T-helper 2 cell (primary cell): ENCODE results near the gene IFT122.
A peak's percentile ranks its signal among the peaks of the same experiment; 100 is the strongest.
"Not testable (repeated sequence)": the region's sequence is repeated elsewhere in the genome, so short reads cannot be mapped to it uniquely, and the experiment has no call there.

Source experiments
- DNase-seq, 5 experiments: peaks; one replicate each; pipeline versions ENCODE4 v3.0.0 to v3.0.0-alpha.2; 2012 to 2022

The IFT122 gene

DNA sequence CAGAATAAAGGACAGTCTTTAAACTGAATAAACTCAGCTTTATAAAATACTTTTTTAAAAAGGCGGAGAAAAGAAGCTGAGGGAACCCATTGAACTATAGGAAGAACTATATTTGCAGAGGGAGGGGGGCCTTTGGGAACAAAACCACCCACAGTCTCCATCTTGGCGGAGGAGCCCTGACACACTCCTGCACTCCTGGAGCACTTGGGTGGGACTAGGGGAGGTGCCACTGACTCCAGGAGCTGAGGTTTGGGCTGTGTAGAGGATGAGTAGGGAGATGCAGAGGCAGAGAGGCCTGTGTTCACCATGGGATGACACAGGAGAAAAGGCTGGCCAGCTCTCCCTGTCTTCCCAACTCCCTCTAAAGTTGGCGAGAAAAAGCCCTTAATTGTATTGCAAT, 35.8 kb downstream of the IFT122 start:
- DNase-seq = no peak

DNA sequence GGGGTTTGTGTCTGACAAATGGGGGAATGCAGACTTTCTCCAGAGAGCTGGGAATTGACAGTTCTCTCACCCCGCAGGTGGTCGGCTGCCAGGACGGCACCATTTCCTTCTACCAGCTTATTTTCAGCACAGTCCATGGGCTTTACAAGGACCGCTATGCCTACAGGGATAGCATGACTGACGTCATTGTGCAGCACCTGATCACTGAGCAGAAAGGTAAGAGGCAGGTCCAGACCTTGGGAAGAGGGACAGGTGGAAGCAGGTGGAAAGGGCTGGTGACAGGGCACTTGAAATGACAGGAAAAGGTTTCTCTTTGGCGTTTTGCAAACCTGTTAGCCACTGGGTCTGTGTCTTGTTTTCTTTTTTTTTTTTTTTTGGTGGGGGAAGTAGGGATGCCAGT, 36.6 kb downstream of the IFT122 start:
- no peak for DNase-seq

DNA sequence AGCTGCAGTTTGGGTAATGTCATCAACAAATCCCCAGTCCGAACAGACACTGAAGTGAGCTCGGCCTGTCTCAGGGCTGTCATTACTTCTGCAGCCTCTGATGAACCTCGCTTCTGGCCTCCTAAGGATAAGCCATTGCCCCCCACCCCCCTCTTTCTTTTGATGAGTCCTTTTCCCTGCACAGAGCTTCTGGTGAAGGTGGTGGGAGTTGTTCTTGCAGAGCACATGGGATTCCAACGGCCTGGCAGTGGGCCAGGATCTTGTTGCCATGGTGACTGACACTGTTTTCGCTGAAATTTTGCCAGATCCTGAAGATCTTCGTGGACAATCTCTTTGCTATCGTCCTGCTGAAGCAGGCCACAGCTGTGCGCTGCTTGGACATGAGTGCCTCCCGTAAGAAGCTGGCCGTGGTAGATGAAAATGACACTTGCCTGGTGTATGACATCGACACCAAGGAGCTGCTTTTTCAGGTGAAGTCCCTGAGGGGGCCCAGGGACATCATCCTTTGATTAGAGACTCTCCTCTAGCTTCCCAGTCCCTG, 41.3 kb downstream of the IFT122 start:
- DNase-seq = not testable (repeated sequence)

DNA sequence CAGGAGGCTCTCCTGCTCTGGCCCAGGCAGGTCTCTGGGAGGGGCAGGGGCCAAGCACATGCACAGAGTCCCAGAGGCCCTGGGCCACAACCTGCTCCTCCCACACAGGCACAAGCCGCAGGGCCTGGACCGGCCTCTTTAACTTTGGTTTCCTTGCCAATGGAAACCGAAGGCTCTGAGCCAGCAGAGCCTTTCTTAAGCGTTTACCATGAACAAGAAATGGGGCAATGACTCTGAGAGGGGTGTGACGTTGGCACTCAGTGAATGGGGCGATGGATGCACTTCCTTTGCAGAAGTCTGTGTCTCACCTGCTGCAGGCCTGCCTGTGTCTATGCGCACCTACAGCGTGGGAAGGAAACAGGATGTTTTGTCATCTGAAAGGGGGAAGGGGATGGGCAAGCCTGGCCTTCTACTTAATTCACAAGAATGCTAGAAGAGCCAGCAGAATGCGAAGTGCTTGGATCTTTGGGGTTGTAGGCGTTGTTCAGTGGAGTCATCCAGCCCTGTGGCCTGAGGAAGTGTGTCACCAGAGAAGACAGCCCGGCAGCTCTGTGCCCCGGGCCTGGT, 41.8 kb downstream of the IFT122 start:
- DNase-seq = peak in 4 of 5 experiments; percentile 1 to 65 (median 36)

DNA sequence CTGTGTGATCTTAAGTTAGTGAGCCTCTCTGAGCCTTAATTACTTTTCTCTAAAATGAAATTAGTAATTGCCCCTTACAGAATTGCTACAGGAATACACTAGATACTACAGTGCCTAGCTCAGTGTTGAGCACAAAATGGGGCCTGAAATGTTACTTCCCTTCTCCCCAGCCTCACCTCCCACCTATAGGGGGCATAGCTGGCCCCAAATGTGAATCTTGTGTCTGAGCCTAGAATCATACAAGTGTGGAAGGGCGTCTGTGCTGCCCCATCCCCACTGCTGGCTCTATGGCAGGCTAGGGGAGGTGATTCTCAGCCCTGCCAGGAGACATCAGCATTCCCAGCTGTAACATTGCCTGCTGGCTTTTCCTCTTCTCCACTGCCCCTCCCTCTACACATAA, 42.7 kb downstream of the IFT122 start:
- no peak for DNase-seq

DNA sequence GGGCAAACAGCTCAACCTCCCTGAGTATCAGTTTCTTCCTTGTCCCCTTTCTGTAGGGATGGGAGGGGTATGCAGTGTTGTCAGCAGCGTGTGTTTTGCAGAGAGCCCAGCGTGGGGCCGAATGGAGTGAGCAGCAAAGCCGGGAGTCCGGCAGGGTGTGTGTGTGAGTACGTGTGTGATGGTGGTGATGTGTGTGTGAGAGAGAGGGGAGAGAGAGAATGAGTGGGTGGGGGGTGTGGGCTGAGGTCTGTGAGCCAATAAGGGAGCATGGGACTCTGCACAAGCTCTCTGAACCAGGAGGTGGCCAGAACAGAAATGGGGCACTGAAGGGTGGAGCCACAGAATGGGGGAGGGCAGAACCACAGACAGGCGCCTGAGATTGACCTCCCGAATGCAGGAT, 43.8 kb downstream of the IFT122 start:
- DNase-seq = no peak

DNA sequence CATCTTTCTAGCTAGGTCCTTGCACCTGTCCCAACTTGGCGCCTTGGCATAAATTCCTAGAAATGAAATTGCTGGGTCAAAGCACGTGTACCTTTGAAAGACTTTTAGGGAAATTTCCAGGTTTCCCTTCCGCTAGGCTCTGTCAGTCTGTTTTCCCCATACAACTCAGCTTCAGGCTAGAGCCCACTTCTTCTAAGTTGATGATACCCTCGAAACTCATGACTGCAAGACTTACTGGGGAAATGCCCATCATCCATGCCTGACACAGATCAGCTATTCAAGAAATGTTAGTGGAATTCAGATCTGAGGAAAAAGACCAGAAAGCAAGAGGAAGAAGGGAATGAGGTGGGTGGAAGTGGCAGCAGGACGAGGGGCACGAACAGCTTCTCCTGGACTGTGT, 45.1 kb downstream of the IFT122 start:
- DNase-seq = not testable (repeated sequence)

DNA sequence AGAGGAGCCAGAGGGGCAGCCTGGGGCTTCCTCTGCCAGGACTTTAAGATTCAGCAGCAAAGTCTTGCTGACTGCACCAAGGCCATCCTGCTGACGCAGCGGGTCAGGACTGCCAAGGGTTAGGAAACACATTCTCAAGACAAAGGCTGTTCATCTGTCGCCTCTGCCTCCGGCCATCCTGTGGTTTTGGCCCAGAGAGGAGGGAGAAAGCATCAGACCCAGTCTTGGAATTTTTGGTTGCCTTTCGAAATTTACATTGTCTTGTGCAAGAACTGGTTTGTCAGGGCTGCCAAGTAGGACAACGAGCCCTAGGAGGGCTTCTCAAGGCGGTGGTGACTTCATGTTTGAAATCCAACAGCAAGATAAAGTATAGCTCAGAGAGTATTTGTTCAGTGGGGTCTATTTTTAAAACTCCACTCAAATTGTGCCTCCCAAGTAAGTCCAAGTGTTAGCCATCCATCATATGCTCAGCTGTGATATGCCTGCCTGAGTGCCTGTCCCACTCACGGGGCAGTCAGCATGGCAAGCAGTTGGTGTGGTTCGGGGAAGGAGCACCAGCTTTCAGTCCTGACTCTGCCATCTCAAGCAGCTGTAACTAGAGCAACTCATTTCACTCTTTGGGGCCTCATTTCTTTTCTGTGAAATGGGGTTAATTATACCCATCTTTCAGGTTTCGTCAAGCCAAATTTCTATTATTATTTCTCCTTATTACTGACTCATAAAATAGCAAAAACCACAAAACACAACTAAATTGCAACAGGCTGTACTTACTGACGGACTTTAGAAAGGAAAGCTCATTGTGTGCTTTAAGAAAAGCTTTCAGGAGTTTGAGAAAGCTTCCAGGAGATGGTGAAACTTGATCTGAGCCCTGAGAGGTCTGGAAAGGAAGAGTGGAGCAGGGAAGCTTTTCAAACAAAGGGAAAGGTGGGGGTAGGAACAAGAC, 46.0 kb downstream of the IFT122 start:
- DNase-seq = no peak

DNA sequence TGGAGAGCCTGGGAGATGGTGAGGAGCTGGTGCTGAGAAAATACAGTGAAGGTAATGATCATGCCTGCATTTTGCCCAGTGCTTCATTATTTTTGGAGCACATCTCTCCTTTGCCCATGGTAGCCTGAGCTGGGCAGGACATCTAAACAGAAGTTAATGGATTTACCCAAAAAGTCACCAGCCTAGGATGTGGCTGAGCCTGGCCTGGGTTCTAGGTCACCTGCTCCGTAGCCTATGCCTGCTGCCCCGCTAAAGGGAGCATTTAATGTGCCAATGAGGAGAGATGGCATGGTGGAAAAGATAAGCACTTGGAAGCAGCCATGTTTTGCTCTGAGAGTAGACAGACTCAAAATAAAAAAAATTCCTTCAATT, 46.6 kb downstream of the IFT122 start:
- no peak for DNase-seq

DNA sequence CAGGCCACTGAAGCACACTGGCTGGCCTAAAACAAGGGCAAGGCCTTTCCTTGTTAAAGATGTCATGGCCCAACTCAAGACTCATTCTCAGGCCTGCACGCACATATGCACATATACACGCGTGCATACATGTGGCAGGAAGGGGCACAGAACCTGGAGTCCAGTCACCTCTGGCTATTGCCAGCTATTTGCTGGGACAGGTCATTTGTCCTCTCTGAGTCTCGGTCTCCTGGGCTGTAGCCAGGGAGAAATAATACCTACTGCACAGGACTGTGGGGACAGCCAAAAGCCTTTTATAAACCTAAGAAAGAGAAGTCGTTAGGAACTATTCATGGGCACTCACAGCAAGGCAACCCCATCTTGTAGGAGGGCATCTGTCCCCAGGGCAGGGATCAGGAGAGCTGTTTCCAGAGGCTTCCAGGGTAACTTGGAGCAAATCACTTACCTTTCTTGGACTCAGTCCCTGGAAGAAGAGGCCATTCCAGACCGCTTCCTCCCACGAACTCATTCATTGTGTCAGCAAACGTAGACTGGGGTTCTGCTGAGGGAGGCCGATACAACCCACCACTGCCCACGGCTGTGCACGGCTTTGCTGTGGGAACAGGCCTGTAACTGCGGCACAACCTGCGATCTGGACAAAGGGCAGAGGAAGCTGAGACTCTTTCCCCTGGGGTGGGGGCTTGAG, 47.3 kb downstream of the IFT122 start:
- no peak for DNase-seq

DNA sequence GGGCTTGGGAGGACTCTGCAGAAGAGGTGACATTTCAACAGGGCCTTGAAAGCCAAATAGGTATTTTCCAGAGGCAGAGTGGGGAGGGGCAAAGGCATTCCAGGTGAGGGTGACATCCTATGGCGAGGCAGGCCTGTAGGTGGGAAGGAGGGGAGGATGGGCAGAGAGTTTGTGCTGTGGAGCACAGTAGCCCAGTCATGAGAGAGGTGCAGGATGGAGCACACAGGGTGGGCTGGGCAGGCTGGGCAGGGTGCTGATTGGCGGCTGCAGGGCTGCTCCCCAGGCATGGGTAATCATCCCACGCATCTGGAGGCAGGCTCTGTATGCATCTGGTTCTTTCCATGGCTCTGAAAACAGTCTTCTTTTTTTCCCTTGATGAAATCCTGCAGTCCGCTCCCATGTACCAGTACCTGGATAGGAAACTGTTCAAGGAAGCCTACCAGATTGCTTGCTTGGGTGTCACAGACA, 47.9 kb downstream of the IFT122 start:
- not testable (repeated sequence) for DNase-seq

DNA sequence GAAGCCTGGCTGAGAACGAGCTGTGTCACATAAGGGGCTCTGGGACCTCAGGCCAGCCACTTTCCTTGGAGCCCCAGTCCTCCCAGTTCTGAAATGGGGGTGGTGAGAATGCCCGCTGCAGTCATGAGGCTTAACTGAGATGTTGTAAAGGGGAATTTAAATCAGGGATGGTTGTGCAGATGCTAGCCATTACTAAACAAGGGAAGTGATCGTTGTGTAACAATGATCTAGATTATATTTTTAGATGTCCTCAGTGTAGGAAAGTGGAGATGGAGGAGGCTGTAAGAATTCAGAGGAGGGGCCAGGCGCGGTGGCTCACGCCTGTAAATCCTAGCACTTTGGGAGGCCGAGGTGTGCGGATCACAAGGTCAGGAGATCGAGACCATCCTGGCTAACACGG, 49.2 kb downstream of the IFT122 start:
- DNase-seq = not testable (repeated sequence)

DNA sequence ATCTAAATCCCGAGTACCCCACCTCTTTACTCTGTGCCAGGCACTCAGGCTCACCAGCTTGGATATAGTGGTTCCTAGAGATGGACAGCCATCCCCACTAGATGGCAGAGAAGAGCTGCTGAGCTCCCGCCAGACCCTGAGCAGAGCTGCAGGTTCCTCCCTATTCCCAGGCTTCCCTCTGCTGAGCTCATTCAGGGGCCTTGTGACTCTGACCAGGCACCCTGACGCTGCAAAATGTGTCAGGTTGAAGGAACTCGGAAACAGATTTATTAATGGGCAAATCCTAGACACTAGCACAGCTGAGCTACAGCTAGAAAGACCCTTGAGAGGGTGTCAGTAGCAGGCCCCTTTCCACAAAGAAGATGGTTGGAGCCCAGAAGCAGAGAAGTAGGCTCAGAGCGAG, 50.2 kb downstream of the IFT122 start:
- peak in 4 of 5 experiments; percentile 10 to 62 (median 22) for DNase-seq

DNA sequence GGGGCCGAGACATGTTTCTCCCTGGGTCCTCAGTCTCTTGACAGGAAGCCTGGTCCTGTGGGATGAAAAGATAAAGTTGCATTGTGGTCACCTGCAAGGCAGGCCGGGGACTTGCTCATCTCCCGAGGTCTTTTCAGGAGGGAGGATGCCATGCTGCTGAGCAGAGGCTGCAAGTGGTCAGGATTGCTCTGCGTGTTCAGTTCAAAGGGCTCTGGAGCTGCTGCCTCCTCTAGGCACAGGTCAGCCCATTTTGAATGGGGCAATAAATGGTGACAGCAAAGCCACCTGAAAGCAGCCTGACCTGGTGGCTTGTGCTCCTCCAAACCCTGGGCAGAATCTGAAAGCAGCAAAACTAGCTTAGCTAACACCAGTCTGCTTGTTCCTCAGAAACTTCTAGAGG, 51.1 kb downstream of the IFT122 start:
- not testable (repeated sequence) for DNase-seq

DNA sequence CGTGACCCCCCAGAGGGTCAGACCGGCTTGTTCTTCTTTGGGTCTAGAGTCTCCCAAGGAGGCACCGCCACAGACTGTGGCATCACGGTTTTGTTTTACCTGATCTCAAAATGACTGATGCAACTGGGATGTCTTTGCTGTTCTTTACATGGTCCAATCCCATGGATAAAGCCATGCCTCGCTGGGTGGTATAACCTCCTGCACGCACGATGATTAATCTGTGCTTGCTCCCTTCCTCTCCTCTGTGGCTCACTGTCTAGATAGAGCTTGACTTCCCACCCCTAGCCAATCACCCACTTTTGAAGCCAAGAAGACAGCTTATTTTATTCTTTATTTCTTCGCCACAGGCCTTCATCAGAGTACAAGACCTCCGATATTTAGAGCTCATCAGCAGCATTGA, 51.8 kb downstream of the IFT122 start:
- no peak for DNase-seq

DNA sequence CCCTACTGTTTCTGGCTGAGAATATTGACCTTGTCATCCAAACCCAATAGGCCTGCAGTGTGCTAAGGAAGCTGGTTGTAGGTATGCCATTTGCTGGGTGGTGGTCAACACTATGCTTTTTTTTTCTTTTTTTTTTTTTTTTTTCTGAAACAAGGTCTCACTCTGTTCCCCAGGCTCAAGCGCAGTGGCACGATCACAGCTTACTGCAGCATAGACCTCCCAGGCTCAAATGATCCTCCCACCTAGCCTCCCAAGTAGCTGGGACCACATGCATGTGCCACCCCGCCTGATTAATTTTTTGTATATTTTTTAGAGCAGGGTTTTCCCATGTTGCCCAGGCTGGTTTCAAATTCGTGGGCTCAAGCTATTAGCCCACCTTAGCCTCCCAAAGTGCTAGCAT, 52.7 kb downstream of the IFT122 start:
- no peak for DNase-seq

DNA sequence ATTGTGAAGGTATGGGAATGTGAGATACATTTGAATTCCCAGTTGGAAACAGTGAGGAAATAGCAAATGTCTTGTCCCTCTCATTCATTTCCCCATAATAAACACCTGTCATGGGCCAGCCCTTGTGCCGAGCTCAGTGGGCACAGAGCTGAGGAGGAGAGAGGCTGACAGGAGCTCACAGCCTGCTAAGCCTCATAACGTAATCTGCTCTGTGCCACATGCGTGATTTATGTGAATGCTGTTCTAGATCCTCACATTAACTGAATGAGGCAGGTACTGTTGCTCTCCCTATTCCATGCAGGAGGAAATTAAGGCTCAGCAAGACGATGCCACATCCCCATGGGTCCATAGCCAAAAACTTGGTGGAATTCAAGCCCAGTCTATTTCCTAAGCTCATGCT, 53.2 kb downstream of the IFT122 start:
- DNase-seq = no peak

DNA sequence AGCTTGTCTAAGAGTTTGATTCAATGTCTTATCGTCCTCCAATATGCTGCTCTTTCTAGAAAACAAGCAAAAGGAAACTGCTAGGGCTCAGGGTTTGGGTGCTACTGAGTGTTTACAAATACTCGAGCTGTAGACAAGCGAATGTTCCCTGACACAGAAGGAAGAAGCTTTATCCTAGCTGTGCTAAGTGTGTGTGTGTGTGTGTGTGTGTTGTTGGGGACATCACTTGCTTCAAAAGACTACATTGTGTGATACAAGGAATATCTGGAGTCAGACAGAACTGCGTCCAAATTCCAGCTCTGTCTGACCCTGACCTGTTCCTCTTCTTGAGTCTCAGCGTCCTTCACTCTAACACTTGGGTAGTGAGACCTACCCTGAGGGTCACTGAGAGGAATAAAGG, 54.5 kb downstream of the IFT122 start:
- DNase-seq = not testable (repeated sequence)

DNA sequence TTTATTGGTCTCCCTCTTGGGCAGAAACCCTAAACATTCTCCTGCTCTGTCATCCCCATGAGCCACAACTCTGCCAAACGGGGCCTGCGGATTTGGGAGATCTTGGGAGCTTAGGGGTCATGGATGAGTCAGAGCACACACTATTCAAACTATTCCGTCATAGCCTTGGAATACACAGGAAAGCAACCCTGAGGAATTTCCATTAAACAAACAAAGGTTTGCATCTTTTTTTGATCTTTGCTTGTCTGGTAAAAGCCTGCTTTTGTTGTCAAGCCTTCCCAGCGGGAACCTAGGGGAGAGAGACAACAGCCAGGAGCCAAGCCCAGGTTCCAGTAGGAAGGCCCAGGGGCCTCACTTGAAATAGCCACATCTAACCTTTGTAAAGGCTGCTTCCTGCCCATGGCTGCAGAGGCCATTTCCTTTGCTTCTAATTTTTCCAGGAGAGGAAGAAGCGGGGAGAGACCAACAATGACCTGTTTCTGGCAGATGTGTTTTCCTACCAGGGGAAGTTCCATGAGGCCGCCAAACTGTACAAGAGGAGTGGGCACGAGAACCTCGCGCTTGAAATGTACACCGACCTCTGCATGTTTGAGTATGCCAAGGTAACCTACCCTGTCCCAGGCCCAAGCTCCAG, 55.1 kb downstream of the IFT122 start:
- DNase-seq = not testable (repeated sequence)

DNA sequence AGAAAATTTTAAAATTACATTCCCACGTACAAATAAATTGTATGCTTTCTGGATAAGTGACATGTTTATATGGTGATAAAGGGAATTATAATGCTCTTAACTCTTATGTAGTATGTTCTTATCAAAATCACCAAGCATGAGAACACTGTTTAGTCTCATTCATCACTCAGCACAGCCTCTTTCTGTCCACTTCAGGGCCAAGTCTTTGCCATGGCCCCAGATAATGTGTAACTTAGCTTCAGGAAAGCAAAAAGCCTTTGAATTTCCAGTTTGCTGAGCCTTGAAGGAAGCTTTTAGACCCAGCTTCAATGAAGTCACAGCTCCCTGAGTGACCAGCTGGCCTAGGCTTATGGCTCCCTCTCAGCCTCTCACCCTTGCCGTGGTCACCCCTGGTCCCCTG, 57.9 kb downstream of the IFT122 start:
- DNase-seq = not testable (repeated sequence)

DNA sequence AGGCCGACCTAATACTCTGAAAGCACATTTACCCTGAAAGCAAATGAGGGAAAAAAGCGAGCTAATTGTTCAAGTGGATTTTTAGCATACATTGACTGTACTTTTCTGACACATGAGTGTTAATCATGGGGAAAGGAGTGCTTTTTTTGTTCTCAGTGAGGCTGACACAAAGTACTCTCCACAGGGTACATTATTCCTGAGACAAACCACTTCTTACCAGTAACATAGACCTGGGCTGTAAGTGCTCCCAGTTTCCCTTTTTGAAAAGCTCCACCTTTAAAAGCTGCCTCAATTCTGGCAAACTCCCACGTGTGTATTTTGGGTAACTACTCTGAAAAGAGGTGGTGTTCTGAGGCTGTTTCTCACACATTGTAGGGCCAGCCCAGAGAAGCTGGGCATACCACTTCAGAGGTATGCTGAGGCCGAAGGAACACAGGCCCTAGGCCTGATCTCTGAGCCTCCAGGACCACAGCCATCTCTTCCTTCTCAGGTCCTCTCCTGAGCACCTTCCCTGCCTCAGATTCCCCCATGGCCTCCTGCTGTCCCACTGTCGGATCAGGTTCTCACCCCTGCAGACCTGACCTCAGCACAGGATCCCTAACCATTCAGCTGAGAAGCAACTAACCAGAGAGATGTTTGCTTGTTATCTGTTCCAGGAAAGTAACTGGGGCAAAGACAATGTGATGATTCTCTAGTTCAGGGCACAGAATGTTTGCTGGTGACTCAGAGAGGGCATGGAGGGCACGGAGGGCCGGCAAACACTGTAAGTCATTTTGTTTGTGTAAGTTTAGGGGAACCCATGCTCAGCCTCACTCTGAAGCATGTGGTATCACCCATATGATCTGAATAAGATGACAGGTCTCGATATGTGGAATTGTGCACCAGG, 58.8 kb downstream of the IFT122 start:
- DNase-seq = not testable (repeated sequence)
